ENCODE data around the gene CLIP4.
"Not testable (repeated sequence)": the region's sequence is repeated elsewhere in the genome, so short reads cannot be mapped to it uniquely, and the experiment has no call there.

CLIP4 gene

GRCh38 chr2:29114946-29115609 lies at the start of gene CLIP4:
Gene CLIP4, plus strand, starts transcription at chr2:29115415. Its CDS starts 5,974 bp downstream, at chr2:29121389.
- DNase-seq (ENCODE audit: low read depth in 2 of 2): peak; percentile 75 to 76

GRCh38 chr2:29066271-29066860 lies 48.8 kb upstream of the CLIP4 start:
- DNase-seq (ENCODE audit: low read depth in 2 of 2): no peak

GRCh38 chr2:29066997-29067605 lies 48.1 kb upstream of the CLIP4 start:
- no peak for DNase-seq (ENCODE audit: low read depth in 2 of 2)

- no peak for DNase-seq (ENCODE audit: low read depth in 2 of 2)
Observed at GRCh38 chr2:29068513-29068912, 46.7 kb upstream of the CLIP4 start.

GRCh38 chr2:29070526-29070925 lies 44.7 kb upstream of the CLIP4 start:
- no peak for DNase-seq (ENCODE audit: low read depth in 2 of 2)

- DNase-seq (ENCODE audit: low read depth in 2 of 2): no peak
Observed at GRCh38 chr2:29071032-29071975, 43.9 kb upstream of the CLIP4 start.

GRCh38 chr2:29072251-29072650 lies 43.0 kb upstream of the CLIP4 start:
- no peak for DNase-seq (ENCODE audit: low read depth in 2 of 2)

- DNase-seq (ENCODE audit: low read depth in 2 of 2): no peak
Observed at GRCh38 chr2:29072971-29073725, 42.1 kb upstream of the CLIP4 start.

- no peak for DNase-seq (ENCODE audit: low read depth in 2 of 2)
Observed at GRCh38 chr2:29073933-29074332, 41.3 kb upstream of the CLIP4 start.

GRCh38 chr2:29074411-29074810 lies 40.8 kb upstream of the CLIP4 start, which contains the start of gene PCARE:
Gene PCARE, minus strand, starts transcription at chr2:29074523. Its CDS starts 262 bp downstream, at chr2:29074261.
- no peak for DNase-seq (ENCODE audit: low read depth in 2 of 2)

- DNase-seq (ENCODE audit: low read depth in 2 of 2): no peak
Observed at GRCh38 chr2:29075894-29076705, 39.1 kb upstream of the CLIP4 start.

- no peak for DNase-seq (ENCODE audit: low read depth in 2 of 2)
Observed at GRCh38 chr2:29079887-29080286, 35.3 kb upstream of the CLIP4 start.

GRCh38 chr2:29080886-29081743 lies 34.1 kb upstream of the CLIP4 start:
- DNase-seq (ENCODE audit: low read depth in 2 of 2): no peak

- no peak for DNase-seq (ENCODE audit: low read depth in 2 of 2)
Observed at GRCh38 chr2:29082804-29083495, 32.3 kb upstream of the CLIP4 start.

- DNase-seq (ENCODE audit: low read depth in 2 of 2): no peak
Observed at GRCh38 chr2:29084554-29084953, 30.7 kb upstream of the CLIP4 start.

GRCh38 chr2:29090311-29090710 lies 24.9 kb upstream of the CLIP4 start:
- DNase-seq (ENCODE audit: low read depth in 2 of 2): not testable (repeated sequence)

- DNase-seq (ENCODE audit: low read depth in 2 of 2): no peak
Observed at GRCh38 chr2:29096969-29097368, 18.2 kb upstream of the CLIP4 start.

- no peak for DNase-seq (ENCODE audit: low read depth in 2 of 2)
Observed at GRCh38 chr2:29097569-29097968, 17.6 kb upstream of the CLIP4 start.

- DNase-seq (ENCODE audit: low read depth in 2 of 2): no peak
Observed at GRCh38 chr2:29100564-29100963, 14.7 kb upstream of the CLIP4 start.
